H1 (cell line): Measurements from ENCODE around the gene LORICRIN. TPM values are rescaled to one million over a fixed set of nuclear protein-coding genes. Genes with fewer than 3 reads are reported as not detected.

ENCODE experiments used
- CTCF ChIA-PET: fragments of 300-600 bp; sonication (Branson Sonifier 250); formaldehyde crosslinking; loops from one replicate; lab custom pipeline; 2021; ENCODE audit not compliant: partially characterized antibody; lab: Charles Lee
- POLR2A ChIA-PET: fragments of 300-600 bp; sonication (Branson Sonifier 250); formaldehyde crosslinking; loops from one replicate; lab custom pipeline; 2021; ENCODE audit warnings: inconsistent platforms; ENCODE audit not compliant: partially characterized antibody; lab: Charles Lee
- DNase-seq, 2 experiments: peaks; one replicate each; pipeline versions ENCODE4 v3.0.0 to v3.0.0-alpha.2; 2010 to 2022; ENCODE audit warnings: low spot score in 2 of 2, low read depth in 1 of 2, mixed read lengths in 1 of 2
- FAIRE-seq: peaks from 2 replicates; lab custom pipeline; 2011; peaks lifted over from hg19 to GRCh38; lab: Jason Lieb, UNC
- H2AFZ ChIP-seq: 2 replicates; pipeline ENCODE4 v1.8.1; 2012; ENCODE audit warnings: low read length, inconsistent platforms
- H2AK5ac ChIP-seq: 2 replicates; pipeline ENCODE4 v1.6.1; 2013; ENCODE audit warnings: low read depth, low read length
- H2BK120ac ChIP-seq: replicated peaks from 2 replicates; pipeline ENCODE3; 2013; ENCODE audit warnings: low read depth, low read length, inconsistent platforms
- H2BK12ac ChIP-seq: 2 replicates; pipeline ENCODE4 v1.6.1; 2013; ENCODE audit warnings: low read depth, low read length
- H2BK15ac ChIP-seq: 2 replicates; pipeline ENCODE4 v1.6.1; 2013; ENCODE audit warnings: low read length
- H2BK20ac ChIP-seq: 2 replicates; pipeline ENCODE4 v1.6.1; 2013; ENCODE audit warnings: low read length
- H2BK5ac ChIP-seq: 2 replicates; pipeline ENCODE4 v1.6.1; 2013; ENCODE audit warnings: low read depth, low read length
- H3K14ac ChIP-seq: 2 replicates; pipeline ENCODE4 v1.6.1; 2013; ENCODE audit warnings: inconsistent platforms; ENCODE audit not compliant: insufficient read length
- H3K18ac ChIP-seq: 2 replicates; pipeline ENCODE4 v1.6.1; 2013; ENCODE audit warnings: low read length; ENCODE audit errors: extremely low read depth
- H3K23ac ChIP-seq: 2 replicates; pipeline ENCODE4 v1.6.1; 2013; ENCODE audit warnings: inconsistent platforms; ENCODE audit not compliant: insufficient read length
- H3K23me2 ChIP-seq: 2 replicates; pipeline ENCODE4 v1.6.1; 2013; ENCODE audit warnings: low read depth, low read length
- H3K27ac ChIP-seq: 2 replicates; pipeline ENCODE4 v1.6.1; 2011; ENCODE audit warnings: low read depth, low read length, inconsistent platforms
- H3K27me3 ChIP-seq, 4 experiments: replicated peaks in 1 of 4; 1 replicate in 1 of 4; 2 replicates in 3 of 4; pipeline versions ENCODE4 v1.6.1 to v1.8.1; 2011 to 2013; ENCODE audit warnings: low read length in 3 of 4, mild to moderate bottlenecking in 3 of 4, inconsistent platforms in 2 of 4, mixed read lengths in 2 of 4, moderate library complexity in 1 of 4; ENCODE audit not compliant: control insufficient read depth in 3 of 4, insufficient read depth in 3 of 4; ENCODE audit errors: extremely low read depth in 1 of 4
- H3K36me3 ChIP-seq, 4 experiments: 2 replicates each; pipeline versions ENCODE4 v1.6.1 to v1.8.1; 2011 to 2013; ENCODE audit warnings: mild to moderate bottlenecking in 4 of 4, low read length in 3 of 4, moderate library complexity in 2 of 4, control low read depth in 1 of 4, inconsistent platforms in 1 of 4; ENCODE audit not compliant: insufficient read depth in 4 of 4, control insufficient read depth in 2 of 4
- H3K4ac ChIP-seq: replicated peaks from 2 replicates; pipeline ENCODE3; 2013; ENCODE audit warnings: low read length, low read depth, mixed read lengths, inconsistent platforms; ENCODE audit not compliant: insufficient read length
- H3K4me1 ChIP-seq, 4 experiments: replicated peaks in 1 of 4; 1 replicate in 1 of 4; 2 replicates in 3 of 4; pipeline versions ENCODE4 v1.6.1 to v1.8.1; 2011 to 2013; ENCODE audit warnings: low read length in 3 of 4, inconsistent platforms in 2 of 4, mixed read lengths in 1 of 4; ENCODE audit not compliant: insufficient read depth in 4 of 4, control insufficient read depth in 3 of 4
- H3K4me2 ChIP-seq, 2 experiments: 2 replicates each; pipeline versions ENCODE4 v1.6.1 to v1.8.1; 2011 to 2013; ENCODE audit warnings: low read depth in 2 of 2, low read length in 2 of 2, control low read depth in 1 of 2, inconsistent platforms in 1 of 2, mild to moderate bottlenecking in 1 of 2; ENCODE audit not compliant: insufficient read depth in 1 of 2
- H3K4me3 ChIP-seq, 4 experiments: fragments of 200-600, 300-600 bp in 1 of 4; sonication (generic), shearing (Covaris generic), sonication (Bioruptor Twin) in 1 of 4; 2 replicates each; pipeline versions ENCODE4 v1.5.1 to v1.8.1; 2011 to 2016; ENCODE audit warnings: low read length in 4 of 4, low read depth in 3 of 4, control low read depth in 2 of 4, inconsistent platforms in 2 of 4, mild to moderate bottlenecking in 2 of 4, mixed read lengths in 1 of 4, moderate library complexity in 1 of 4; ENCODE audit not compliant: insufficient read depth in 2 of 4; ENCODE audit errors: extremely low read depth in 1 of 4
- H3K56ac ChIP-seq: replicated peaks from 2 replicates; pipeline ENCODE3; 2013; ENCODE audit warnings: low read depth, mild to moderate bottlenecking, mixed read lengths, low read length, inconsistent platforms; ENCODE audit not compliant: insufficient read length
- H3K79me1 ChIP-seq: 2 replicates; pipeline ENCODE4 v1.6.1; 2013; ENCODE audit warnings: low read depth, low read length, control low read depth
- H3K79me2 ChIP-seq, 2 experiments: 2 replicates each; pipeline versions ENCODE4 v1.6.1 to v1.8.1; 2012 to 2013; ENCODE audit warnings: low read length in 2 of 2, mild to moderate bottlenecking in 2 of 2, inconsistent platforms in 1 of 2; ENCODE audit not compliant: insufficient read depth in 2 of 2, control insufficient read depth in 1 of 2
- H3K9ac ChIP-seq, 4 experiments: replicated peaks in 1 of 4; 1 replicate in 1 of 4; 2 replicates in 3 of 4; pipeline versions ENCODE4 v1.6.1 to v1.8.1; 2011 to 2013; ENCODE audit warnings: low read depth in 3 of 4, low read length in 3 of 4, control low read depth in 2 of 4, mild to moderate bottlenecking in 2 of 4, moderate library complexity in 2 of 4, inconsistent platforms in 1 of 4; ENCODE audit errors: extremely low read depth in 1 of 4
- H3K9me3 ChIP-seq, 2 experiments: 2 replicates each; pipeline versions ENCODE4 v1.6.1 to v1.8.1; 2012 to 2013; ENCODE audit warnings: mild to moderate bottlenecking in 2 of 2, moderate library complexity in 2 of 2, control low read depth in 1 of 2, inconsistent platforms in 1 of 2, low read depth in 1 of 2, low read length in 1 of 2, mixed read lengths in 1 of 2; ENCODE audit not compliant: insufficient read depth in 2 of 2
- H4K20me1 ChIP-seq, 2 experiments: replicated peaks in 1 of 2; 2 replicates each; pipeline versions ENCODE3 to v1.8.1; 2011 to 2013; ENCODE audit warnings: inconsistent platforms in 2 of 2, low read length in 2 of 2, mild to moderate bottlenecking in 1 of 2; ENCODE audit not compliant: insufficient read depth in 2 of 2, control insufficient read depth in 1 of 2
- H4K5ac ChIP-seq: 2 replicates; pipeline ENCODE4 v1.6.1; 2013; ENCODE audit warnings: low read length, low read depth, mixed read lengths, inconsistent platforms; ENCODE audit not compliant: insufficient read length
- H4K8ac ChIP-seq: 2 replicates; pipeline ENCODE4 v1.8.0; 2013; ENCODE audit warnings: mild to moderate bottlenecking, moderate library complexity, low read length, inconsistent platforms; ENCODE audit not compliant: insufficient read depth; ENCODE audit errors: extremely low read depth
- H4K91ac ChIP-seq: replicated peaks from 2 replicates; pipeline ENCODE3; 2013; ENCODE audit warnings: low read length, mixed read lengths, inconsistent platforms; ENCODE audit not compliant: insufficient read length
- POLR2A ChIP-seq, 2 experiments: IDR thresholded peaks; 1 replicate in 1 of 2; 2 replicates in 1 of 2; pipeline ENCODE4 v1.6.1; 2011; ENCODE audit warnings: low read depth in 2 of 2, low read length in 2 of 2, mild to moderate bottlenecking in 2 of 2; ENCODE audit errors: control extremely low read depth in 1 of 2
- SP2 ChIP-seq: IDR thresholded peaks from 2 replicates; pipeline ENCODE4 v1.6.1; 2012; ENCODE audit warnings: mild to moderate bottlenecking, low read length, inconsistent platforms
- WGBS, 2 experiments: shearing (Covaris generic) in 1 of 2; methylation state at CpG; one replicate each; pipeline versions ENCODE4 v1.1.6 to v1.1.7; 2013 to 2015; ENCODE audit warnings: low lambda C conversion rate in 2 of 2, mixed read lengths in 2 of 2, inconsistent platforms in 1 of 2, low coverage in 1 of 2, missing lambda C conversion rate in 1 of 2; ENCODE audit not compliant: insufficient replicate concordance in 2 of 2, insufficient coverage in 1 of 2, insufficient read length in 1 of 2; ENCODE audit errors: extremely low coverage in 1 of 2, missing lambda C conversion rate in 1 of 2; 5-methylcytosine and 5-hydroxymethylcytosine counted together
- polyA plus RNA-seq, 7 experiments: library from polyadenylated mRNA; depleted of rRNA in 3 of 7; stranded (reverse) in 5 of 7; unstranded in 2 of 7; fragments of >200 nt in 5 of 7; fragments of 200-250 nt in 2 of 7; gene quantifications; 1 replicate in 5 of 7; 2 replicates in 1 of 7; 4 replicates in 1 of 7; pipeline versions ENCODE4 v1.2.1 to v1.2.3, GENCODE V29; 2011 to 2013; ENCODE audit warnings: missing spikeins in 2 of 7, mixed read lengths in 2 of 7
- total RNA-seq: library from RNA; stranded (reverse); fragmentation: NEBNext Ultra II Directional; extraction: Animal tissue kit (Norgen Biotek cat#: 25700); gene quantifications from 2 replicates; pipeline ENCODE4 v1.2.1, GENCODE V29; 2021

LORICRIN gene
- total and polyA plus RNA-seq, 2 of the 8 experiments (the other 6 are each of a cell fraction or from before 2014, with no cell fraction given) = not detected

GRCh38 chr1:153291514-153291913 lies 32.0 kb downstream of the LORICRIN start:
- Histone ChIP-seq H4K5ac (no peak overlapping the region), H3K79me1 (no peaks in the 10 kb centered on the region), H2BK5ac (no peak overlapping the region), H3K18ac (no peak overlapping the region), H3K9me3 (no peaks in the 10 kb centered on the region), H4K91ac (no peak overlapping the region), H3K9ac (no peak overlapping the region), H3K79me2 (no peaks in the 10 kb centered on the region), H3K4me1 (peaks cover 0 to 5% (median 2%) of the 10 kb centered on the region in 4 experiments; a peak in 3 of 7 replicates), H2AFZ (no peak overlapping the region), H3K27me3 (no peaks in the 10 kb centered on the region; a peak in 1 of 7 replicates), H2BK120ac (no peak overlapping the region), H3K4me2 (no peak overlapping the region), H3K36me3 (no peaks in the 10 kb centered on the region), H3K23ac (no peak overlapping the region), H3K56ac (no peak overlapping the region), H2BK20ac (no peak overlapping the region), H2BK15ac (no peak overlapping the region), H3K4me3 (no peak overlapping the region), H2AK5ac (no peak overlapping the region), H3K23me2 (peaks cover 2% of the 10 kb centered on the region; the same call in 1 of the 2 replicates), H3K4ac (no peak overlapping the region), H4K20me1 (no peaks in the 10 kb centered on the region), H4K8ac (no peak overlapping the region), H3K14ac (no peak overlapping the region), H2BK12ac (no peak overlapping the region), H3K27ac (no peak overlapping the region)
- ChIA-PET POLR2A (no interaction called here), CTCF (interaction anchor here (1.0 to 1.8 kb wide), 3 partner anchors 9 to 14 kb away, joined by 4 to 7 read pairs (median 4); no protein-coding TSS in a partner anchor)
- FAIRE-seq (no peak), DNase-seq (no peak)
- TF ChIP-seq SP2 = no peak
- no peak for TF ChIP-seq POLR2A (IDR thresholded peaks at IDR 0.05; ENCODE audit: control extremely low read depth in 1 of 2, low read depth in 2 of 2, low read length in 2 of 2)
- WGBS, 2 experiments = 85% methylated on average over 5 of the region's 5 CpGs; no CpG with 5 or more reads in 1 of the 2 experiments
